Tibial nerve (tissue), 4 donors: ENCODE data around the gene HOGA1. TPM values are rescaled to one million over a fixed set of nuclear protein-coding genes. Genes with fewer than 3 reads are reported as not detected.

ENCODE experiments used
- DNase-seq, 2 donors: peaks; one replicate each; pipeline ENCODE4 v3.0.0-alpha.2; 2019; ENCODE audit warnings: low spot score in 2 of 2
- H3K27ac ChIP-seq, 4 donors: fragments of 200-600 bp; sonication (generic) in 3 of 4; one replicate each; pipeline ENCODE4 v1.5.1; 2017 to 2019; ENCODE audit warnings: mild to moderate bottlenecking in 1 of 4
- H3K27me3 ChIP-seq, 2 donors: fragments of 200-600 bp; sonication (generic) in 1 of 2; one replicate each; pipeline versions ENCODE4 v1.5.1 to v1.6.0; 2017 to 2019
- H3K36me3 ChIP-seq, 3 donors: fragments of 200-600 bp; sonication (generic); one replicate each; pipeline ENCODE4 v1.5.1; 2018 to 2019
- H3K4me1 ChIP-seq, 4 donors: fragments of 200-600 bp; sonication (generic) in 3 of 4; one replicate each; pipeline ENCODE4 v1.5.1; 2017 to 2019
- H3K4me3 ChIP-seq, 4 donors: fragments of 200-600 bp; sonication (generic) in 3 of 4; one replicate each; pipeline ENCODE4 v1.5.1; 2017 to 2019; ENCODE audit warnings: mild to moderate bottlenecking in 1 of 4, moderate library complexity in 1 of 4
- H3K9me3 ChIP-seq, 4 donors: fragments of 200-600 bp; sonication (generic) in 3 of 4; one replicate each; pipeline ENCODE4 v1.5.1; 2017 to 2019
- CTCF ChIP-seq, 5 experiments: fragments of 200-600 bp in 3 of 5; fragments of 450-650 bp in 2 of 5; sonication (generic) in 3 of 5; IDR thresholded peaks; one replicate each; pipeline ENCODE4 v1.5.1; 2016 to 2019; ENCODE audit warnings: antibody characterized with exemption in 5 of 5, mild to moderate bottlenecking in 3 of 5, moderate library complexity in 2 of 5
- EP300 ChIP-seq, 2 donors: sonication (generic); formaldehyde crosslinking; IDR thresholded peaks; one replicate each; pipeline ENCODE4 v1.6.1; 2017; ENCODE audit warnings: antibody characterized with exemption in 2 of 2, mild to moderate bottlenecking in 1 of 2
- POLR2A ChIP-seq, 2 donors: fragments of 450-650 bp; IDR thresholded peaks; one replicate each; pipeline ENCODE4 v1.6.1; 2017; ENCODE audit warnings: antibody characterized with exemption in 2 of 2, mild to moderate bottlenecking in 2 of 2, moderate library complexity in 2 of 2
- WGBS, 2 donors: methylation state at CpG; one replicate each; pipeline ENCODE4 v1.1.5; 2018; 5-methylcytosine and 5-hydroxymethylcytosine counted together
- total RNA-seq, 4 donors: library from RNA; depleted of rRNA; stranded (reverse); fragments of >200 nt; gene quantifications; one replicate each; pipeline ENCODE4 v1.1.0, GENCODE V29; 2016

HOGA1 gene
- total RNA-seq, 4 donors from 2014 or later, result 3.6 to 31.6 (median 25.3) TPM

DNA sequence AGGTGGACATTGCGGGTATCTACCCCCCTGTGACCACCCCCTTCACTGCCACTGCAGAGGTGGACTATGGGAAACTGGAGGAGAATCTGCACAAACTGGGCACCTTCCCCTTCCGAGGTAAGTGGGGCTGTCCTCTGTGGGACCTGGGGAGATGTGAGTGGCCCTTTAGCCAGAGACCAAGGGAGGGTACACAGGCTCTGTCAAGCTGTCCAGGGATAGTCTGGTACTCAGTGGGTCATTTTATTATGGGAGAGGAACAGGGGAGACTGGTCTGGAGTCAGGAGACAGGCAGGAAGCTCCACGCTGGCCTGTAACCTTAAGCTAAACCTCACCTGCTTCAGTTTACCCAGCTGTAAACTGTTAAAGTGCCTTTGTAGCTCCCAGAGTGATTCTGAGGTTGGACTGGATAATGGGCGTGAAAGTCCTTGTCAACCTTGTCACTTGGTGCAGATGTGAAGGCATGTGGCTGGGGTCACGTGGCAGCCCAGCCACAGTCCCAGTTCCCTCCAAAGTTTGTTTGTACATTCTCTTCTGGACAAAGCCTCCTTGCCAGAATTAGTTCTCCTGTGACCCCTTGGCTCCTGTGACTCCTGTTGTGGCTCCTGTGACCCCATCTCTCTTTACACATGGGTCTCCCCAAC is 729 bp downstream of the HOGA1 start:
- H3K4me1 ChIP-seq, result peaks cover 0 to 17% (median 0%) of the 10 kb centered on the region in 4 donors
- peak overlapping the region in 1 of 4 donors; percentile 15 for H3K4me3 ChIP-seq
- no peaks in the 10 kb centered on the region for H3K36me3 ChIP-seq
- H3K27me3 ChIP-seq, result no peaks in the 10 kb centered on the region
- TF ChIP-seq CTCF (IDR thresholded peaks at IDR 0.05) (no peak), EP300 (IDR thresholded peaks at IDR 0.05) (no peak), POLR2A (IDR thresholded peaks at IDR 0.05) (no peak)
- H3K9me3 ChIP-seq, result no peaks in the 10 kb centered on the region
- WGBS, 2 donors, result 93% methylated on average over 5 of the region's 5 CpGs
- DNase-seq, result no peak
- H3K27ac ChIP-seq, result peak overlapping the region in 2 of 4 donors; percentile 16 to 69

GRCh38 chr10:97585439-97585811 is 1.2 kb downstream of the HOGA1 start:
- no peak for DNase-seq
- WGBS, 2 donors, result 77 to 85% methylated on average over 5 of the region's 5 CpGs
- Histone ChIP-seq H3K9me3 (no peaks in the 10 kb centered on the region), H3K4me3 (no peak overlapping the region), H3K36me3 (no peaks in the 10 kb centered on the region), H3K4me1 (peaks cover 0 to 17% (median 0%) of the 10 kb centered on the region in 4 donors), H3K27me3 (no peaks in the 10 kb centered on the region), H3K27ac (no peak overlapping the region)
- no peak for TF ChIP-seq CTCF (IDR thresholded peaks at IDR 0.05)
- TF ChIP-seq POLR2A (IDR thresholded peaks at IDR 0.05), result no peak
- TF ChIP-seq EP300 (IDR thresholded peaks at IDR 0.05), result no peak

DNA sequence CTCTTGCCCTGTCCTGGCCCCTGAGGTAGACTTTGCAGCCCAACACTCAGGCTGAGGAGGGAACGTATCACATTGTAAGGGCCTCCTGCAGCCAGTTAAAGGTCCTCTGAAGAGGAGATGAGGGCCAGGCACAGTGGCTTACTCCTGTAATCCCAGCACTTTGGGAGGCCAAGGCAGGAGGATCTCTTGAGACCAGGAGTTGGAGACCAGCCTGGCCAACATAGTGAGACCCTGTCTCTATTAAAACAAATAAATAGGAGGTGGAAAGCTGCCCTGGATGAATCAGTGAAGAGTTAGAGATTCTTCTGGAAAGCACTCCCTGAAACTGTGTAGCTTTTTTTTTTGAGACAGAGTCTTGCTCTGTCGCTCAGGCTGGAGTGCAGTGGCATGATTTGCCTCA is 3.0 kb downstream of the HOGA1 start:
- Histone ChIP-seq H3K27me3 (no peaks in the 10 kb centered on the region), H3K4me1 (peaks cover 0 to 17% (median 0%) of the 10 kb centered on the region in 4 donors), H3K4me3 (no peak overlapping the region), H3K27ac (no peak overlapping the region), H3K9me3 (no peaks in the 10 kb centered on the region), H3K36me3 (no peaks in the 10 kb centered on the region)
- 89% methylated on average over 2 of the region's 2 CpGs for WGBS, 2 donors
- no peak for DNase-seq
- TF ChIP-seq EP300 (IDR thresholded peaks at IDR 0.05) (no peak), POLR2A (IDR thresholded peaks at IDR 0.05) (no peak), CTCF (IDR thresholded peaks at IDR 0.05) (no peak)

- no peaks in the 10 kb centered on the region for H3K27me3 ChIP-seq
- 27 to 52% methylated on average over 2 of the region's 3 CpGs for WGBS, 2 donors
- no peaks in the 10 kb centered on the region for H3K9me3 ChIP-seq
- H3K4me3 ChIP-seq, result no peak within 1 kb of the TSS
- peaks cover 0 to 15% (median 0%) of the 10 kb centered on the region in 4 donors for H3K4me1 ChIP-seq
- TF ChIP-seq POLR2A (IDR thresholded peaks at IDR 0.05) (no peak), EP300 (IDR thresholded peaks at IDR 0.05) (no peak), CTCF (IDR thresholded peaks at IDR 0.05) (no peak)
- no peaks in the 10 kb centered on the region for H3K36me3 ChIP-seq
- DNase-seq, result no peak
- no peak within 1 kb of the TSS for H3K27ac ChIP-seq
These were observed 5.3 kb downstream of the HOGA1 start, which contains the start of gene C10orf62 for GRCh38 chr10:97589479-97589878. C10orf62 (plus strand) TSS chr10:97589721; CDS start chr10:97589898, 177 bp downstream.

- Histone ChIP-seq H3K4me3 (no peak overlapping the region), H3K36me3 (no peaks in the 10 kb centered on the region), H3K9me3 (no peaks in the 10 kb centered on the region), H3K27ac (no peak overlapping the region), H3K27me3 (no peaks in the 10 kb centered on the region), H3K4me1 (peaks cover 0 to 7% (median 0%) of the 10 kb centered on the region in 4 donors)
- DNase-seq, result no peak
- TF ChIP-seq EP300 (IDR thresholded peaks at IDR 0.05) (no peak), CTCF (IDR thresholded peaks at IDR 0.05) (no peak), POLR2A (IDR thresholded peaks at IDR 0.05) (no peak)
- WGBS, 2 donors, result 80 to 84% methylated on average over 11 to 15 of the region's 15 CpGs
These were observed 6.0 kb downstream of the HOGA1 start for GRCh38 chr10:97590082-97590747.
